WERI-Rb-1 (cell line): ENCODE results near the gene MYG1.

ENCODE experiments used
- DNase-seq: peaks from one replicate; pipeline ENCODE4 v3.0.0-alpha.2; 2020
- H3K27ac ChIP-seq: fragments of 250-450 bp; sonication (Bioruptor Pico); 2 replicates; pipeline ENCODE4 v1.5.1; 2020; ENCODE audit warnings: mild to moderate bottlenecking, moderate library complexity
- H3K27me3 ChIP-seq: fragments of 250-450 bp; sonication (Bioruptor Pico); 2 replicates; pipeline ENCODE4 v1.5.1; 2021; ENCODE audit warnings: mild to moderate bottlenecking, low read depth, moderate library complexity; ENCODE audit not compliant: insufficient read depth, severe bottlenecking
- H3K36me3 ChIP-seq: fragments of 250-450 bp; sonication (Bioruptor Pico); 2 replicates; pipeline ENCODE4 v1.5.1; 2020; ENCODE audit warnings: mild to moderate bottlenecking, moderate library complexity
- H3K4me3 ChIP-seq: 2 replicates; pipeline ENCODE4 v1.5.1; 2011; ENCODE audit warnings: low read depth, mild to moderate bottlenecking, control low read depth, low read length
- H3K9me3 ChIP-seq: fragments of 250-450 bp; sonication (Bioruptor Pico); 2 replicates; pipeline ENCODE4 v1.5.1; 2021; ENCODE audit warnings: mild to moderate bottlenecking, moderate library complexity; ENCODE audit not compliant: severe bottlenecking
- CTCF ChIP-seq: IDR thresholded peaks from 2 replicates; pipeline ENCODE4 v1.5.1; 2011; ENCODE audit warnings: low read depth, mild to moderate bottlenecking, control low read depth, inconsistent platforms, low read length

The MYG1 gene

GRCh38 chr12:53299454-53300180 is at the start of gene MYG1:
TSS of gene MYG1 (plus strand) at chr12:53299695. CDS start at chr12:53299738, 43 bp downstream.
- peak; percentile 90 for DNase-seq

GRCh38 chr12:53251477-53252348 is 47.8 kb upstream of the MYG1 start:
- DNase-seq, result peak; percentile 92

More at GRCh38 chr12:53299454-53300180, at the start of gene MYG1:
- H3K4me3 ChIP-seq, result peak within 1 kb of the TSS; percentile 89
- H3K27ac ChIP-seq, result peak within 1 kb of the TSS; percentile 67
- peaks cover 52% of the 10 kb centered on the region for H3K36me3 ChIP-seq
- no peaks in the 10 kb centered on the region for H3K27me3 ChIP-seq
- TF ChIP-seq CTCF, result peak; percentile 31; the same call in 1 of the 2 replicates
- H3K9me3 ChIP-seq, result no peaks in the 10 kb centered on the region

GRCh38 chr12:53252349-53252916 is 47.1 kb upstream of the MYG1 start:
- H3K9me3 ChIP-seq, result no peaks in the 10 kb centered on the region
- peaks cover 12% of the 10 kb centered on the region for H3K36me3 ChIP-seq
- no peaks in the 10 kb centered on the region for H3K27me3 ChIP-seq
- peak overlapping the region; percentile 92 for H3K27ac ChIP-seq
- no peak for DNase-seq
- no peak; the same call in 1 of the 2 replicates for TF ChIP-seq CTCF
- H3K4me3 ChIP-seq, result peak overlapping the region; percentile 64

More at GRCh38 chr12:53251477-53252348, 47.8 kb upstream of the MYG1 start:
- peak; percentile 77 for TF ChIP-seq CTCF
- peaks cover 12% of the 10 kb centered on the region for H3K36me3 ChIP-seq
- no peaks in the 10 kb centered on the region for H3K27me3 ChIP-seq
- peak overlapping the region; percentile 64 for H3K4me3 ChIP-seq
- H3K27ac ChIP-seq, result peak overlapping the region; percentile 92
- no peaks in the 10 kb centered on the region for H3K9me3 ChIP-seq

- no peak for DNase-seq
- no peaks in the 10 kb centered on the region for H3K9me3 ChIP-seq
- peaks cover 12% of the 10 kb centered on the region for H3K36me3 ChIP-seq
- no peak for TF ChIP-seq CTCF
- H3K27me3 ChIP-seq, result no peaks in the 10 kb centered on the region
- no peak overlapping the region for H3K4me3 ChIP-seq
- no peak overlapping the region for H3K27ac ChIP-seq
These were observed 46.2 kb upstream of the MYG1 start for GRCh38 chr12:53253298-53253697.

GRCh38 chr12:53254816-53255545 is 44.5 kb upstream of the MYG1 start:
- Histone ChIP-seq H3K27ac (no peak overlapping the region), H3K27me3 (no peaks in the 10 kb centered on the region), H3K9me3 (no peaks in the 10 kb centered on the region), H3K4me3 (no peak overlapping the region), H3K36me3 (peaks cover 12% of the 10 kb centered on the region)
- DNase-seq, result no peak
- no peak for TF ChIP-seq CTCF
